PFSK-1 (cell line): ENCODE data around the gene CD226.

ENCODE experiments used
- POLR2AphosphoS5 ChIP-seq: IDR thresholded peaks from 2 replicates; pipeline ENCODE4 v1.6.1; 2012; ENCODE audit warnings: low read depth, mild to moderate bottlenecking, control low read depth, low read length, moderate library complexity
- SIN3A ChIP-seq: IDR thresholded peaks from 2 replicates; pipeline ENCODE4 v1.6.1; 2012; ENCODE audit warnings: mild to moderate bottlenecking, low read length, moderate library complexity, borderline replicate concordance; ENCODE audit not compliant: insufficient read depth
- TAF1 ChIP-seq: IDR thresholded peaks from 2 replicates; pipeline ENCODE4 v1.6.1; 2012; ENCODE audit warnings: low read length, control low read depth, borderline replicate concordance; ENCODE audit not compliant: insufficient read depth

DNA sequence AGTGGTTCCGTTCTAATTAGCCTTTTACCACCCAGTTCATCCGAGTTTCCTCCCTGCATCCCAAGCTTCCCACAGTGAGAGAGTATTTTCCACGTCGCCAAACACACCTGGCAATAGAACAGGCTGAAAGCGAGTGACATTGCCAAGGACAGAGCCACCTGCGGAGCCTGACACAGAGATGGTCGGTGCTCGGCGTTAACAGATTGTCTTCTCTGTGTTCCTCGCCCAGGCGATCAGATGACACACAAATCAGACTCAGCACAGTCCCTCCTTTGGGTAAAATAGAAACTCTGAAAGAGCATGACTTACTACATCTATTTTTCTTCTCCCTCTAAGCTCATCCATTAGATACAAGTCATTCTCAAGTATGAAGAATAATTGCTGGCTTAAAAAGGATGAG lies 107.7 kb downstream of the CD226 start:
- TF ChIP-seq TAF1 = no peak
- no peak for TF ChIP-seq SIN3A
- TF ChIP-seq POLR2AphosphoS5 = no peak
